ENCODE measurements around the gene GRIK4. TPM values are rescaled to one million over a fixed set of nuclear protein-coding genes. Genes with fewer than 3 reads are reported as not detected.
"Not testable (repeated sequence)": the region's sequence is repeated elsewhere in the genome, so short reads cannot be mapped to it uniquely, and the experiment has no call there.

GRIK4 gene
- total RNA-seq, 6 experiments from 2014 or later, result 0.07 to 0.11 TPM; not detected in 4

- intact Hi-C loops (cut with DNase I), result no loop called here
- Histone ChIP-seq H3K9me3 (no peaks in the 10 kb centered on the region), H3K27ac (no peak overlapping the region), H3K4me1 (no peaks in the 10 kb centered on the region), H3K27me3 (no peaks in the 10 kb centered on the region), H3K4me3 (no peak overlapping the region), H3K36me3 (peaks cover 0 to 4% (median 0%) of the 10 kb centered on the region in 4 donors)
- 64% methylated on average over 4 of the region's 5 CpGs for WGBS (ENCODE audit: insufficient coverage, low coverage, low lambda C conversion rate, missing lambda C conversion rate)
- no peak for TF ChIP-seq POLR2A (IDR thresholded peaks at IDR 0.05)
- TF ChIP-seq CTCF (IDR thresholded peaks at IDR 0.05), result no peak
- no peak for ATAC-seq
- no peak for DNase-seq
These were observed 11.7 kb upstream of the GRIK4 start for GRCh38 chr11:120499859-120500258.

- H3K9me3 ChIP-seq, result no peaks in the 10 kb centered on the region
- DNase-seq, result no peak
- no peak overlapping the region for H3K27ac ChIP-seq
- no peaks in the 10 kb centered on the region for H3K4me1 ChIP-seq
- intact Hi-C loops (cut with DNase I), result no loop called here
- no peaks in the 10 kb centered on the region for H3K36me3 ChIP-seq
- no peak for TF ChIP-seq CTCF (IDR thresholded peaks at IDR 0.05)
- TF ChIP-seq POLR2A (IDR thresholded peaks at IDR 0.05), result no peak
- 54% methylated on average over 13 of the region's 14 CpGs for WGBS (ENCODE audit: insufficient coverage, low coverage, low lambda C conversion rate, missing lambda C conversion rate)
- peak in 1 of 4 donors; percentile 42 for ATAC-seq
- no peaks in the 10 kb centered on the region for H3K27me3 ChIP-seq
- no peak overlapping the region for H3K4me3 ChIP-seq
These were observed 11.0 kb upstream of the GRIK4 start for GRCh38 chr11:120500414-120501071.

- no peaks in the 10 kb centered on the region for H3K36me3 ChIP-seq
These were observed 10.1 kb upstream of the GRIK4 start for GRCh38 chr11:120501440-120501839.

DNA sequence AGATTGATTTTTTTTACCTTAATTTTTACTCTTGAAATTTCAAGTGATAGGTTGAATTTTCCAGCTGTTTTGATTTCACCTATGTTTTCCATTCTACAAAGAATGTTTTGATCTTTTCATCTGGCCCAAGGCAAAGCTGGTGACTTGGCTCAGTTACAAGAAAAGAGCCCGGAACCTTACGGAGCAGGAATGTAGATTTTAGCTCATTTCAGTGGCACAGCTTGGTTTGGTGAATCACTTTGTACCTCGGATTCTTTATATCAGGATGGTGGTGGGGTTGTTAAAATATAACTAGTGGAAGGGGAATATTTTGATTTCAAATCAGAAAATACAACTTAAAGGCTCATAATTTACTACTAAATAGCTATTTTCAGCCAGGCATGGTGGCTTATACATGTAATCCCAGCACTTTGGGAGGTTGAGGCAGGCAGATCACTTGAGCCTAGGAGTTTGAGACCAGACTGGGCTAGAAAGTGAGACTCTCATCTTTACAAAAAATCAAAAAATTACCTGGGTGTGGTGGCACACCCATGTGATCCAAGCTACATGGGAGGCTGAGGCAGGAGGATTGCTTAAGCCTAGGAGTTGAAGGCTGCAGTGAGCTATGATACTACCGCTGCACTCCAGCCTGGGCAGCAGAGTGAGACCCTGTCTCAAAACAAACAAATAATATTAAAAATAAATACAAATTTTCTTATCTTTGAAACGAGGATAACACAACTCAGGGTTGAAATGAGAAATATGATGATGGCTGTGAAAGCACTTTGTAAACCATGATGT lies 9.4 kb upstream of the GRIK4 start:
- TF ChIP-seq CTCF (IDR thresholded peaks at IDR 0.05) (no peak), POLR2A (IDR thresholded peaks at IDR 0.05) (no peak)
- WGBS (ENCODE audit: insufficient coverage, low coverage, low lambda C conversion rate, missing lambda C conversion rate), result 69% methylated on average over 5 of the region's 5 CpGs
- H3K9me3 ChIP-seq, result no peaks in the 10 kb centered on the region
- no peak overlapping the region for H3K27ac ChIP-seq
- no peaks in the 10 kb centered on the region for H3K36me3 ChIP-seq
- no peaks in the 10 kb centered on the region for H3K27me3 ChIP-seq
- H3K4me1 ChIP-seq, result no peaks in the 10 kb centered on the region
- no peak for DNase-seq
- ATAC-seq, result no peak
- no peak overlapping the region for H3K4me3 ChIP-seq
- intact Hi-C loops (cut with DNase I), result no loop called here

More at GRCh38 chr11:120501440-120501839, 10.1 kb upstream of the GRIK4 start:
- ATAC-seq (no peak), DNase-seq (no peak)
- Histone ChIP-seq H3K27me3 (no peaks in the 10 kb centered on the region), H3K9me3 (no peaks in the 10 kb centered on the region), H3K4me1 (no peaks in the 10 kb centered on the region), H3K4me3 (no peak overlapping the region), H3K27ac (no peak overlapping the region)
- intact Hi-C loops (cut with DNase I), result no loop called here
- TF ChIP-seq CTCF (IDR thresholded peaks at IDR 0.05) (no peak), POLR2A (IDR thresholded peaks at IDR 0.05) (no peak)
- WGBS (ENCODE audit: insufficient coverage, low coverage, low lambda C conversion rate, missing lambda C conversion rate), result 45% methylated on average over 2 of the region's 2 CpGs

- DNase-seq; H3K4me3 ChIP-seq; H3K27ac ChIP-seq; intact Hi-C loops (cut with DNase I); H3K4me1 ChIP-seq; H3K27me3 ChIP-seq; H3K36me3 ChIP-seq; ATAC-seq; H3K9me3 ChIP-seq: not testable (repeated sequence)
- WGBS (ENCODE audit: insufficient coverage, low coverage, low lambda C conversion rate, missing lambda C conversion rate), result 49% methylated on average over 3 of the region's 3 CpGs
These were observed 8.0 kb upstream of the GRIK4 start for GRCh38 chr11:120503529-120503928.
